HUDEP-2 (cell line): ENCODE measurements around the gene RNF26.

Experiments
- DNase-seq, 76 experiments: peaks; one replicate each; lab custom pipeline; 2025; ENCODE audit not compliant: unreplicated experiment in 76 of 76; lab: John Stamatoyannopoulos, UW

Gene RNF26

GRCh38 chr11:119334174-119334930 is at the start of gene RNF26:
Gene RNF26 (plus strand): TSS chr11:119334527. CDS start chr11:119335123, 596 bp downstream.
- peak in 74 of 76 experiments; percentile 35 to 97 (median 90) for DNase-seq

GRCh38 chr11:119285431-119285830 is 48.9 kb upstream of the RNF26 start:
- no peak for DNase-seq

- DNase-seq: no peak
Observed at GRCh38 chr11:119288219-119288618, 46.1 kb upstream of the RNF26 start.

GRCh38 chr11:119290894-119291497 is 43.3 kb upstream of the RNF26 start:
- no peak for DNase-seq

GRCh38 chr11:119293461-119293860 is 40.9 kb upstream of the RNF26 start:
- no peak for DNase-seq

- DNase-seq: no peak
Observed at GRCh38 chr11:119295178-119295577, 39.1 kb upstream of the RNF26 start.

- no peak for DNase-seq
Observed at GRCh38 chr11:119297938-119298337, 36.4 kb upstream of the RNF26 start.

- DNase-seq: no peak
Observed at GRCh38 chr11:119298726-119299125, 35.6 kb upstream of the RNF26 start.

GRCh38 chr11:119299416-119299815 is 34.9 kb upstream of the RNF26 start:
- DNase-seq: no peak

- DNase-seq: no peak
Observed at GRCh38 chr11:119300198-119300964, 33.9 kb upstream of the RNF26 start.

GRCh38 chr11:119303227-119303718 is 31.1 kb upstream of the RNF26 start:
- DNase-seq: no peak

GRCh38 chr11:119305556-119306372 is 28.6 kb upstream of the RNF26 start:
- no peak for DNase-seq

GRCh38 chr11:119306373-119306890 is 27.9 kb upstream of the RNF26 start:
- DNase-seq: no peak

- DNase-seq: no peak
Observed at GRCh38 chr11:119307219-119307618, 27.1 kb upstream of the RNF26 start.

GRCh38 chr11:119307974-119308373 is 26.4 kb upstream of the RNF26 start:
- no peak for DNase-seq

- no peak for DNase-seq
Observed at GRCh38 chr11:119309411-119309810, 24.9 kb upstream of the RNF26 start.

- DNase-seq: no peak
Observed at GRCh38 chr11:119309953-119310681, 24.2 kb upstream of the RNF26 start.

GRCh38 chr11:119310682-119311052 is 23.7 kb upstream of the RNF26 start:
- DNase-seq: no peak

GRCh38 chr11:119314726-119315125 is 19.6 kb upstream of the RNF26 start:
- DNase-seq: no peak
